Right kidney (tissue), 1 donor: ENCODE measurements around the gene FBXW4.

Experiments used
- DNase-seq: peaks from one replicate; pipeline ENCODE4 v3.0.0-alpha.2; 2016

Gene FBXW4

GRCh38 chr10:101704331-101704730, 9.4 kb upstream of the FBXW4 start:
- no peak for DNase-seq

GRCh38 chr10:101696632-101697031, 1.7 kb upstream of the FBXW4 start:
- no peak for DNase-seq

DNA sequence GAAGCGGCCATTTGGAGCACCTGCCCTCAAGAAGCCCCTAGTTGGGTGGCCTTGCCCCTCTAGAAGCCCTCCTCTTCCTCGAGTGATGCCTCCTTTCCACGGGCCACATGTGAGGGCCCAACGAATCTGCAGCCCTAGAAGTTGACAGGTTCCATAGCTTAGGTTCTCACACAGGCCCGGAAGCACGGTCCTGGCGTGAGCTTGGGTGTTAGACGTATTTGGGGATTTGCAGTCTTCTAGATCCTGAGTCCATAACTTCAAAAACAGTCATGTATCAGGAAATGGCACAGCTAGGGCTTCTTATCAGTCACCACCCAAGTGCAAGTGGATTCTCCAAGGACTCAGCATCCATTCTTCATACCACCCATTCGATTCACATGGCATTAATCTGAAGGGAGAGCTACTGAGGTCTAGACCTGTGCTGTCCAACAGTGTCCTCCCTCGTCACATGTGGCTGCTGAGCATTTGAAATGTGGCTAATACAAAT, 477 bp upstream of the FBXW4 start:
- no peak for DNase-seq

GRCh38 chr10:101693978-101694673, 844 bp downstream of the FBXW4 start:
- DNase-seq, result peak; percentile 95

DNA sequence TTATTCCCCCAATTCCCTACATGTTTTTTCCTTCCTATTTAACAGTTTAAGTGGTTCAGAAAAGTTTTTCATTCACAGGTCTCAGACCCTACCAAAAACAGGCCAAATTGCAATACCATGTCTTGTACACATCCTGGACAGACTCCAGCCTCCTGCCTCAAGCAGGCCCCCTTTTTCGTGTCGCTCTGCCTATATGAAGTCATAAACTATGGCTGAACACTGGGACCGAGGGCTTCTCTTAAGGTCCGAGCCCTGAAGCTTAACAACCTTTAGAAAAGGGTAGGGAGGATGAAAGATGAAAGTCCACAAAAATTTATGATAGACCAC, 1.4 kb downstream of the FBXW4 start:
- DNase-seq, result no peak

GRCh38 chr10:101691081-101691480, 3.9 kb downstream of the FBXW4 start:
- DNase-seq, result no peak

GRCh38 chr10:101690461-101690860, 4.5 kb downstream of the FBXW4 start:
- DNase-seq, result no peak

DNA sequence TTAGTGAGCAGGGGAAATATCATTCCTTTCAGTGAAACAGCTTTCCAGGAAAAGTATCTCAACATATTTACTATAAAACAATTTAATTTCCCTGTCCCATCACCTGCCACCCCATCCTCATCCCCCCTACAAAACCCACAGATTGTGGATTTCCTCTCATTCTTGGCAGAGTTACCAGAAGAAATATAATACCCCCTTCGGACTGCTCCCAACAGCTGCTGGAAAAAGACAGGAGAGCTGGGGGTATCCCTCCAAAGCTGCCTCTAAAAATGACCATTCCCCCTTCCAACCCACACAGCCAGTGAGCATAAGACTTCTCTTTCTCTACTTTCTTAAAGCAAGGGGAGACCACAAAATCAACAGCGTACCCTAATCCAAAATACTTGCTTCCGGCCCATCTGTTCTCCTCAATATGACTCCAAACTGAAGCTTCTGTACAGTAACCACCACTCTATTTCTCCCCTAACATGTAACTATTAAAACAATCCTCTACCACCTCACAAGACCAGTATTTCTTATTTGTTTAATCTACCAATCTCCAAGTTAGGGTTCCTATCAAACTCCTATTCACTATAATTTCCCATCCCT, 7.8 kb downstream of the FBXW4 start:
- no peak for DNase-seq

GRCh38 chr10:101686133-101686925, 8.6 kb downstream of the FBXW4 start:
- no peak for DNase-seq

- no peak for DNase-seq
Measured at GRCh38 chr10:101684782-101685181, 10.2 kb downstream of the FBXW4 start.

DNA sequence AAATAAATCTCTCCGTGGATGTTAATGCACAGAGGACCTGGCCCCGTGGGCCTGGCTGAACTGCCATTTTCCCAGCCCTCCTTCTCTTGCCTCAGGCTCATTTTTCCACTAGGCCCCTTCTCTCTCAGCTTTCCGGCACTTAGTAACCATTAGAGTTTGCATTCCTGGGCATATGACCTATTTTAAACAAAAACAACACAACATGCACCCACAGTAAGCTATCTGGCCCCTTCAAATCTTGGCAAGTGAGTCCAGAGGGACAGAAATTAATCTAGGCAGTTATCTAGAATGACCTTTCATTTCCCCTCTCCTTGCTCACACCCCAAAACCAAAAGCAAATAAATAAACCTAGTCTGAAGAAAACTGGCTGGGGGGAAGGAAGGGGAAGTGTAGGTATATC, 11.7 kb downstream of the FBXW4 start:
- DNase-seq, result no peak

DNA sequence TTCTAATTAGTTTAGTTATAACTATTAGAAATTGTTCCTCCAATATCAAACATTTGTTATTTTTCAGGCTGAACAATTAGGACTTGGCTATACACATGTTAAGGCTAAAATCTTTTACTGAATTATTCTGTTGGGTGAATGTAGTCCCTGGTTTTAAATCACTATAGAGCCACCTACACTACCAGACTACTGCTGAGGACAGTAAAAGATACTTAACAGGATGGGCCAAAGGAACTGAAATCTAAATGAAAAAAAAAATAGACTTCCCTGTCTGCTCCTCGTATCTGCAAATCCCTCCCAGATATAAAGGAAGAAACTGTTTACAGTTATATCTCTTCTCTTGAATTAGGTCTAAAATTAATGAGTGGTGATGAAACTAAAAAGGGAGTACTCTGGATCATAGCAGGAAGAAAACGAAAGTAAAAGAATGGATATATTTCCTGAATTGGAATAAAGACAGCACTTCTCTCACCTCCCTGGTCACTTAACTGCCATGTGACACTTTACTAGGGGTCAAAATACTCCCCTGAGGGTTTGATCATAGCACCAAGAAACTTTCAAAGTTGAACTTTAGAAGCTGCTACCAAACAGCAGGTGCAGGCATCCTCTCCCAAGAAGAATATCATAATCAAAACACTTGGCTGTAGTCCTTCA, 12.7 kb downstream of the FBXW4 start:
- DNase-seq, result no peak

GRCh38 chr10:101676565-101676964, 18.4 kb downstream of the FBXW4 start:
- no peak for DNase-seq

GRCh38 chr10:101675115-101675514, 19.9 kb downstream of the FBXW4 start:
- no peak for DNase-seq

GRCh38 chr10:101672536-101672935, 22.4 kb downstream of the FBXW4 start:
- no peak for DNase-seq

- DNase-seq, result no peak
Measured at GRCh38 chr10:101671453-101671852, 23.5 kb downstream of the FBXW4 start.

- no peak for DNase-seq
Measured at GRCh38 chr10:101670635-101671034, 24.3 kb downstream of the FBXW4 start.

DNA sequence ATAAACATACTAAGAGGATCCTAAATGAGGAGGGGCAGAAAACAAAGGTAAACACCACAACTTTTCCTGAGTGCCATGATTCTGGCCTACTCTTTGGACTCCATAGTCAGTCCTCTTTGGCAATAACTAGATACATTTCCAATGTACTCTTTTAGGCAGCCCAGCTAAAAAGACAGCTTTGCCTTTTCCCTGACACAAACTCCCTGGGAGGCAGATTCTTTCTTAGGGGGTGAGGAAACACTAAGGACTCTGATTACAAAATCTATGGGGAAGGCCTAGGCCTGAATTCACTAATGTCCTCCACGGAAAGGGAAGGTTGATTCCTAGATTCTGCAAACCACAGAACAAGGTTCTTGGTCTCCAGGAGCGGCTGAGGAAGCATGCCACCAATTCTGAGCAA, 25.8 kb downstream of the FBXW4 start:
- DNase-seq, result no peak

DNA sequence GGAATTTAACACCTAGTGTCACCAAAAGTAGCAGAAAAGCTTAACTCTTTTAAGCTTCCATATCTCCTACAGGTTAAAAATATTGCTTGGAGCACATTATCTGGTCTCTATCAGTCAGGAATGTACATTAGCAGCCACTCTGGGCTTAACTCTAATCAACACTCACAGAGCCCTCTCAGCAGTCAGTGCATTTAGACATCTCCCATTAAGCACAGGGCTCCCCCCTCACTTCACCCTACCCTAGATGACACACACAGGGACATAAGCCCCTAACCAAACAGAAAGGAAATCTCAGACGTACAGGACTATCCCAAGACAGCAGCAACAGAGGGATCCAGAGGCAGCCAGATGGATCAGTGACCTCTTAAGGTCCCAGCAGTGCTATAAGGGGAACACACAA, 26.4 kb downstream of the FBXW4 start:
- no peak for DNase-seq

DNA sequence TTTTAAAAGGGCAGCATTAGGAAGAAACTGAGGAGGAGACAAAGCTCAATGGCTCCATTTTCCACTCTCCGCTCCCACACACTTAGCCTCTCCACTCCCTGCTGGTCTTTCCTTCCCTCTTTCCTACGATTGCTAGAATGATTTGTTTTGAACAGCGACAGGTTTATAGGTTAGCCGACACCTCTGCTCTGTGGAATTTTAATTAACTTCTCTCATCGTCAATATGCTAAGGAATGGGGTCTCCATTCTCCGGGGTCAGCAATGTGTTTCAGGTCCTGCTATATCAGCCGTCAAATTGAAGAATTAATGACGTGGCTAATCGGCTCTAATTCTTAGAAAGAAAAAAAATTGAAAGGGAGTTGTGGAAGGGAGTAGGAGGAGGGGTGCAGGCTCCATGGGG, 28.9 kb downstream of the FBXW4 start:
- peak; percentile 60 for DNase-seq

DNA sequence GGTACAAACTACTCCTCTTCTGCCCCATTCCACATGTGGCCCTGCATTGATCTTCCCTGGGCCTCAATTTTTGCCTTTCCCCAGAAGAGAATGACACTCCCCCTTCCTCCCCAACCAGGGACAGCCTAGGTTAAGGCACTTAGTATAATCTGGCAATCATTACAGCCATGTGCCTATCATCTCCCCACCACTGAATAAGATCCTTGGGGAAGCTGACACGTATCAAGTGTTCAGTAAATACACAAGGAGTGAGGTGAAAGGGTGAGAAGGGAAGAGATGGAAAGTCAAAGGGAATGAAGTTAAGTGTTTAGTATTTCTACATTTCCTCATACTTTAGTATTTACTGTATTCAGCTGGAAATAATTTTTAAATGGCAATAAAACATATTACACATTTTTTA, 31.9 kb downstream of the FBXW4 start:
- DNase-seq, result no peak

DNA sequence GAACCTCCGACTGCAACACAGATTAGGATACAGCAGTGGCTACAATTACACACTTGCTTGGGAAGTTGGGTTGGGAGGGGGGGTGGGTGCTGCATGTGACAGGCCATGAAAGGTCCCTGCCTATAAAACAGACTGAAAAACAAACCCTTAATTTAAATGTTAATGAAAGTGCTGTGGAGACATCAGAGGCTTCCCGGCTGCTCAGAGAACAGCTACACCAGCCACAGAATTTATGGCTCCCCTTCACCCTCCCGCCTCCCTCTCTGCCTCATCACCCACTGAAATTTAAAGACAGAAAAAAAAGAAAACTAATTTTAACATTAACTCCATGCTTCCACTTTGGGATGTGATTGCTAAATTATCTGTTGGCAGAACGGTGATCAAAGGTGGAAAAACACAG, 34.7 kb downstream of the FBXW4 start:
- DNase-seq, result peak; percentile 48

DNA sequence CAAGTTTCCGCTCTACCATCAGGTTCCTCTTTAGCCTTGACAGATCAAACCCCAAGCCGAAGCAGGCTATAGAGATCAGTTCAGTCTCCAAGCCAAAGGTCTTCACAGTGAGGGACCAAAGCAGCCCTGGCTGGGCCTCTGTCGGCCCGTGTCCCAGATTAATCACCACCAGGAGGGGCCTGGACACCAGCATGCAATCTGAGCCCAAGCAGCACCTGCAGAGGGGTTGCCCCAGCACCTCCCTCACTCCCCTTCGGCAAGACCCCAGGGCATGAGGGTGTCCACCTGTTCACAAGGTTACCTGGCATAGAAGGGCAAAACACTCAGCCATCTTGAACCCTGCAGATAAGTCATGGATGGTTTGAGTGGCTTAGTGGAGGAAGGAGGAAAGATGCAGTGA, 36.0 kb downstream of the FBXW4 start:
- peak; percentile 34 for DNase-seq
